Gastroesophageal sphincter (tissue), 4 donors: ENCODE data around the gene ALK. TPM values are rescaled to one million over a fixed set of nuclear protein-coding genes. Genes with fewer than 3 reads are reported as not detected.

Experiments
- ATAC-seq: fragments of 150-250 bp; one replicate; pipeline ENCODE4 v1.9.1; 2016; ENCODE audit warnings: mild to moderate bottlenecking, moderate library complexity
- H3K27ac ChIP-seq, 4 donors: fragments of 200-600 bp; sonication (generic) in 3 of 4; 1 replicate in 3 of 4; 2 replicates in 1 of 4; pipeline ENCODE4 v1.5.1; 2016 to 2019
- H3K27me3 ChIP-seq: fragments of 200-600 bp; sonication (generic); one replicate; pipeline ENCODE4 v1.5.1; 2019
- H3K36me3 ChIP-seq, 2 donors: fragments of 200-600 bp; sonication (generic); one replicate each; pipeline ENCODE4 v1.5.1; 2019; ENCODE audit warnings: control low read depth in 1 of 2
- H3K4me1 ChIP-seq, 3 donors: fragments of 200-600 bp; sonication (generic); 1 replicate in 2 of 3; 2 replicates in 1 of 3; pipeline ENCODE4 v1.5.1; 2016 to 2019; ENCODE audit warnings: control low read depth in 2 of 3
- H3K4me3 ChIP-seq, 2 donors: fragments of 200-600 bp; sonication (generic); one replicate each; pipeline ENCODE4 v1.5.1; 2019; ENCODE audit warnings: mild to moderate bottlenecking in 1 of 2, moderate library complexity in 1 of 2
- H3K9me3 ChIP-seq, 3 donors: fragments of 200-600 bp; sonication (generic); one replicate each; pipeline ENCODE4 v1.5.1; 2017 to 2019; ENCODE audit warnings: control low read depth in 2 of 3
- CTCF ChIP-seq, 4 experiments: fragments of 200-600 bp in 2 of 4; fragments of 450-650 bp in 2 of 4; sonication (generic) in 1 of 4; IDR thresholded peaks; one replicate each; pipeline ENCODE4 v1.5.1; 2017 to 2019; ENCODE audit warnings: antibody characterized with exemption in 4 of 4, mild to moderate bottlenecking in 2 of 4, moderate library complexity in 2 of 4
- EP300 ChIP-seq: sonication (generic); formaldehyde crosslinking; IDR thresholded peaks from one replicate; pipeline ENCODE4 v1.6.1; 2017; ENCODE audit warnings: antibody characterized with exemption, mild to moderate bottlenecking
- POLR2A ChIP-seq, 2 donors: fragments of 450-650 bp; IDR thresholded peaks; one replicate each; pipeline ENCODE4 v1.6.1; 2017; ENCODE audit warnings: antibody characterized with exemption in 2 of 2, mild to moderate bottlenecking in 2 of 2, moderate library complexity in 1 of 2
- POLR2AphosphoS5 ChIP-seq: sonication (generic); formaldehyde crosslinking; IDR thresholded peaks from one replicate; pipeline ENCODE4 v1.6.1; 2017; ENCODE audit warnings: antibody characterized with exemption
- WGBS, 2 donors: methylation state at CpG; one replicate each; pipeline ENCODE4 v1.1.5; 2018; ENCODE audit warnings: low coverage in 1 of 2; 5-methylcytosine and 5-hydroxymethylcytosine counted together
- total RNA-seq, 4 donors: library from RNA; depleted of rRNA; stranded (reverse); fragments of >200 nt; gene quantifications; one replicate each; pipeline ENCODE4 v1.1.0, GENCODE V29; 2016

ALK gene
- total RNA-seq, 4 donors from 2014 or later = 0.94 to 1.6 (median 1.1) TPM

GRCh38 chr2:29325544-29325943 lies 595.8 kb downstream of the ALK start:
- Histone ChIP-seq H3K4me1 (no peaks in the 10 kb centered on the region), H3K27ac (no peak overlapping the region), H3K36me3 (no peaks in the 10 kb centered on the region), H3K4me3 (no peak overlapping the region), H3K9me3 (peaks cover 0 to 5% (median 0%) of the 10 kb centered on the region in 3 donors), H3K27me3 (peaks cover 22% of the 10 kb centered on the region)
- WGBS, 2 donors = 50 to 76% methylated on average over 1 to 3 of the region's 3 CpGs
- TF ChIP-seq POLR2AphosphoS5 = no peak
- TF ChIP-seq POLR2A (IDR thresholded peaks at IDR 0.05) = no peak
- TF ChIP-seq EP300 = no peak
- no peak for TF ChIP-seq CTCF (IDR thresholded peaks at IDR 0.05)
- ATAC-seq = no peak

- no peaks in the 10 kb centered on the region for H3K36me3 ChIP-seq
- no peak overlapping the region for H3K4me3 ChIP-seq
- H3K4me1 ChIP-seq = no peaks in the 10 kb centered on the region
- H3K9me3 ChIP-seq = peaks cover 0 to 5% (median 0%) of the 10 kb centered on the region in 3 donors
- no peak for ATAC-seq
- H3K27ac ChIP-seq = no peak overlapping the region
- H3K27me3 ChIP-seq = peaks cover 38% of the 10 kb centered on the region
- TF ChIP-seq CTCF (IDR thresholded peaks at IDR 0.05) (no peak), POLR2AphosphoS5 (no peak), EP300 (no peak), POLR2A (IDR thresholded peaks at IDR 0.05) (no peak)
- 18 to 23% methylated on average over 3 of the region's 3 CpGs for WGBS, 2 donors
Observed at GRCh38 chr2:29323961-29324360, 597.4 kb downstream of the ALK start.

GRCh38 chr2:29323301-29323700 lies 598.1 kb downstream of the ALK start:
- no peak for TF ChIP-seq EP300
- TF ChIP-seq CTCF (IDR thresholded peaks at IDR 0.05) = no peak
- TF ChIP-seq POLR2AphosphoS5 = no peak
- TF ChIP-seq POLR2A (IDR thresholded peaks at IDR 0.05) = no peak
- Histone ChIP-seq H3K9me3 (peaks cover 0 to 5% (median 0%) of the 10 kb centered on the region in 3 donors), H3K4me3 (no peak overlapping the region), H3K27ac (no peak overlapping the region), H3K27me3 (peaks cover 41% of the 10 kb centered on the region), H3K36me3 (no peaks in the 10 kb centered on the region), H3K4me1 (no peaks in the 10 kb centered on the region)
- no peak for ATAC-seq
- 29 to 83% methylated on average over 1 to 2 of the region's 2 CpGs for WGBS, 2 donors

GRCh38 chr2:29322011-29322410 lies 599.4 kb downstream of the ALK start:
- Histone ChIP-seq H3K36me3 (no peaks in the 10 kb centered on the region), H3K9me3 (peaks cover 0 to 5% (median 0%) of the 10 kb centered on the region in 3 donors), H3K27ac (no peak overlapping the region), H3K4me3 (no peak overlapping the region), H3K27me3 (peaks cover 41% of the 10 kb centered on the region), H3K4me1 (no peaks in the 10 kb centered on the region)
- TF ChIP-seq POLR2AphosphoS5 = no peak
- no peak for TF ChIP-seq CTCF (IDR thresholded peaks at IDR 0.05)
- TF ChIP-seq EP300 = no peak
- TF ChIP-seq POLR2A (IDR thresholded peaks at IDR 0.05) = no peak
- ATAC-seq = no peak
- 33 to 80% methylated on average over 1 of the region's 2 CpGs for WGBS, 2 donors

GRCh38 chr2:29317801-29318485 lies 603.4 kb downstream of the ALK start:
- no peak overlapping the region for H3K4me3 ChIP-seq
- H3K36me3 ChIP-seq = no peaks in the 10 kb centered on the region
- H3K27me3 ChIP-seq = peaks cover 52% of the 10 kb centered on the region
- H3K4me1 ChIP-seq = no peaks in the 10 kb centered on the region
- 68 to 80% methylated on average over 4 to 8 of the region's 8 CpGs for WGBS, 2 donors
- ATAC-seq = no peak
- H3K27ac ChIP-seq = no peak overlapping the region
- TF ChIP-seq POLR2A (IDR thresholded peaks at IDR 0.05) = no peak
- TF ChIP-seq CTCF (IDR thresholded peaks at IDR 0.05) = no peak
- TF ChIP-seq EP300 = no peak
- no peak for TF ChIP-seq POLR2AphosphoS5
- peaks cover 0 to 5% (median 0%) of the 10 kb centered on the region in 3 donors for H3K9me3 ChIP-seq
